OCI-LY7 (cell line): ENCODE results near the gene RCOR1.

Experiments used
- CTCF ChIP-seq: fragments of 200-600 bp; sonication (generic); conservative IDR thresholded peaks from 2 replicates; pipeline ENCODE4 v1.5.1; 2014; ENCODE audit warnings: mild to moderate bottlenecking, antibody characterized with exemption, low read length, moderate library complexity, mixed read lengths
- EZH2phosphoT487 ChIP-seq: fragments of 200-600 bp; sonication (generic); IDR thresholded peaks from 2 replicates; pipeline ENCODE4 v1.6.1; 2018; ENCODE audit warnings: low read depth, borderline replicate concordance, mild to moderate bottlenecking, mixed run types, antibody characterized with exemption, low read length, moderate library complexity, mixed read lengths

- no peak for TF ChIP-seq CTCF
- TF ChIP-seq EZH2phosphoT487, result no peak
Measured at GRCh38 chr14:102711207-102711606, 118.8 kb downstream of the RCOR1 start.
